Measurements from ENCODE around the gene COA8.

The COA8 gene

GRCh38 chr14:103526247-103526913, 36.4 kb upstream of the COA8 start:
- DNase-seq = no peak

GRCh38 chr14:103526914-103527248, 35.9 kb upstream of the COA8 start:
- DNase-seq = no peak

GRCh38 chr14:103527408-103528145, 35.2 kb upstream of the COA8 start:
- peak; percentile 34 for DNase-seq

- peak; percentile 31 for DNase-seq
Measured at GRCh38 chr14:103528146-103528586, 34.6 kb upstream of the COA8 start.

GRCh38 chr14:103528587-103529382, 34.0 kb upstream of the COA8 start, which contains the start of gene TRMT61A:
Gene TRMT61A (plus strand): TSS chr14:103529196. CDS start chr14:103529979, 783 bp downstream.
- DNase-seq = peak; percentile 88

- DNase-seq = no peak
Measured at GRCh38 chr14:103529383-103530365, 33.1 kb upstream of the COA8 start.

GRCh38 chr14:103530390-103530789, 32.4 kb upstream of the COA8 start:
- DNase-seq = no peak

- no peak for DNase-seq
Measured at GRCh38 chr14:103530831-103531230, 31.9 kb upstream of the COA8 start.

GRCh38 chr14:103531421-103532215, 31.1 kb upstream of the COA8 start:
- no peak for DNase-seq

- no peak for DNase-seq
Measured at GRCh38 chr14:103532216-103533136, 30.3 kb upstream of the COA8 start.

GRCh38 chr14:103533137-103533998, 29.4 kb upstream of the COA8 start:
- DNase-seq = no peak

GRCh38 chr14:103533999-103534575, 28.7 kb upstream of the COA8 start:
- no peak for DNase-seq

- DNase-seq = no peak
Measured at GRCh38 chr14:103534576-103535061, 28.1 kb upstream of the COA8 start.

- DNase-seq = no peak
Measured at GRCh38 chr14:103535081-103535890, 27.5 kb upstream of the COA8 start.

GRCh38 chr14:103535891-103536565, 26.7 kb upstream of the COA8 start:
- no peak for DNase-seq

- no peak for DNase-seq
Measured at GRCh38 chr14:103536693-103537092, 26.1 kb upstream of the COA8 start.
